ENCODE data around the gene UNKL. TPM values are rescaled to one million over a fixed set of nuclear protein-coding genes. Genes with fewer than 3 reads are reported as not detected.

The UNKL gene
- total and polyA plus RNA-seq, 7 experiments from 2014 or later = 4.0 to 152 (median 95.3) TPM

DNA sequence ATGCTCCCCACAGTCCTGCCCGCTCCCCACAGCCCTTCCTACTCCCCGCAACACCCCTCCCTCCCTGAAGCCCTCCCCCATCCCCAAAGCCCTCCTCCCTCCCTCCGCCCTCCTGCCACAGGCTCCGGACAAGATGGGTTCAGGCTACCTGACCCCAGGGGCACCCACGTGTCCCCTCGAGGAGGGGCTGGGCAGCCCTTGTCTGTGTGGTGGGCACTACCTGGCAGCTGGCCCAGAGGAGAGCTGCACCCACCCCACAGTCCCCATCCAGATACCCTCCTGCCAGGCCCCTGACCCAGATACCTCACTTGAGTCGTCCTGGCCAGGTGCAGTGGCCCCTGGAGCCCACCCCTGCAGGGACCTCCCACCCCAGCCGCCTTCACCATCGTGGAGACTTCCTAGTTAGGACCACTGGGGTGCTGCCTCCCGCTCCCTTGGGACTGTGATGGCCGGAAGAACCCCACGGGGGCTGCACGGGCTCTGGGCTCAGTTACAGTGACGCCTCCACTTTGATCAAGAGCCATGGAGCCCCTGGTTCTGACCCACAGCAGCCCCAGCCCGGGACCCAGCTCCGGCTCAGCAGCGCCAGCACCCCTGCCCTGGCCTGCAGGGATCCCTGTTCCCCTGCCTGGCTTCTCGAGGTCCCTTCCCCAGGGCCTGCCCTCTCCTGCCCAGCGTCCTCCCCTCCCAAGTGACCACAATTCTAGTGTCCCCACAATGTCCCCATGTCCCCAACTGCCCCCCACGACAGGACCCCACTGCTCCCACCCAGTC lies 17.2 kb upstream of the UNKL start:
- peak overlapping the region in 8 of 10 donors; percentile 21 to 77 (median 62) for H3K4me3 Mint-ChIP-seq
- H3K27ac ChIP-seq (ENCODE audit: low read depth, low read length) = peak overlapping the region; percentile 63
- H3K9me3 ChIP-seq (ENCODE audit: control insufficient read depth in 2 of 3, low read length in 3 of 3) = no peaks in the 10 kb centered on the region
- ChIA-PET POLR2A (interaction anchor here (1.0 to 1.6 kb wide), 3 partner anchors 10 to 104 kb away, joined by 5 to 18 read pairs (median 6); partner anchors contain the start of gene UQCC4), CTCF (interaction anchor here (0.6 kb wide), 2 partner anchors 490 to 1461 kb away, joined by 3 to 4 read pairs; no protein-coding TSS in a partner anchor)
- H3K27me3 ChIP-seq (ENCODE audit: control insufficient read depth in 2 of 2, insufficient read depth in 2 of 2, low read length in 2 of 2) = no peaks in the 10 kb centered on the region
- intact Hi-C loops (cut with micrococcal nuclease) = no loop called here
- H3K9me3 Mint-ChIP-seq = no peaks in the 10 kb centered on the region
- no peak for DNase-seq
- no peak for ATAC-seq
- H3K4me3 ChIP-seq (ENCODE audit: low read length) = peak overlapping the region; percentile 24
- peaks cover 0 to 2% (median 0%) of the 10 kb centered on the region in 5 donors for H3K27me3 Mint-ChIP-seq
- peak overlapping the region in 5 of 9 donors; percentile 28 to 92 (median 64) for H3K27ac Mint-ChIP-seq
- no peaks in the 10 kb centered on the region for H3K4me1 ChIP-seq (ENCODE audit: control insufficient read depth in 2 of 2, insufficient read depth in 2 of 2, low read length in 2 of 2)
- H3K4me1 Mint-ChIP-seq = peaks cover 0 to 3% (median 0%) of the 10 kb centered on the region in 7 donors
- H3K36me3 ChIP-seq (ENCODE audit: control insufficient read depth in 2 of 3, insufficient read depth in 3 of 3, low read length in 3 of 3) = peaks cover 0 to 6% (median 0%) of the 10 kb centered on the region in 3 experiments
- no peaks in the 10 kb centered on the region for H3K36me3 Mint-ChIP-seq

- peaks cover 0 to 2% (median 0%) of the 10 kb centered on the region in 5 donors for H3K27me3 Mint-ChIP-seq
- peaks cover 0 to 3% (median 0%) of the 10 kb centered on the region in 7 donors for H3K4me1 Mint-ChIP-seq
- H3K36me3 ChIP-seq (ENCODE audit: control insufficient read depth in 2 of 3, insufficient read depth in 3 of 3, low read length in 3 of 3) = peaks cover 0 to under 1% (median 0%) of the 10 kb centered on the region in 3 experiments
- DNase-seq (no peak), ATAC-seq (no peak)
- peak within 1 kb of the TSS; percentile 63 for H3K27ac ChIP-seq (ENCODE audit: low read depth, low read length)
- intact Hi-C loops (cut with micrococcal nuclease) = no loop called here
- H3K9me3 Mint-ChIP-seq = no peaks in the 10 kb centered on the region
- H3K9me3 ChIP-seq (ENCODE audit: control insufficient read depth in 2 of 3, low read length in 3 of 3) = no peaks in the 10 kb centered on the region
- no peaks in the 10 kb centered on the region for H3K4me1 ChIP-seq (ENCODE audit: control insufficient read depth in 2 of 2, insufficient read depth in 2 of 2, low read length in 2 of 2)
- CTCF ChIA-PET = interaction anchor here (0.6 kb wide), 2 partner anchors 15 to 491 kb away, joined by 3 read pairs; no protein-coding TSS in a partner anchor
- no peak within 1 kb of the TSS for H3K4me3 ChIP-seq (ENCODE audit: low read length)
- peak within 1 kb of the TSS in 4 of 9 donors; percentile 54 to 92 (median 74) for H3K27ac Mint-ChIP-seq
- peak within 1 kb of the TSS in 6 of 10 donors; percentile 51 to 77 (median 66) for H3K4me3 Mint-ChIP-seq
- POLR2A ChIA-PET = interaction anchor here (1.0 kb wide), 1 partner anchor 10 kb away, joined by 5 read pairs; the partner anchor contains the start of gene UQCC4
- H3K36me3 Mint-ChIP-seq = no peaks in the 10 kb centered on the region
- no peaks in the 10 kb centered on the region for H3K27me3 ChIP-seq (ENCODE audit: control insufficient read depth in 2 of 2, insufficient read depth in 2 of 2, low read length in 2 of 2)
These were observed 16.4 kb upstream of the UNKL start, which contains the start of gene PERCC1 for GRCh38 chr16:1430759-1431496. PERCC1 (plus strand) TSS chr16:1431078; CDS start chr16:1432594, 1,516 bp downstream.

DNA sequence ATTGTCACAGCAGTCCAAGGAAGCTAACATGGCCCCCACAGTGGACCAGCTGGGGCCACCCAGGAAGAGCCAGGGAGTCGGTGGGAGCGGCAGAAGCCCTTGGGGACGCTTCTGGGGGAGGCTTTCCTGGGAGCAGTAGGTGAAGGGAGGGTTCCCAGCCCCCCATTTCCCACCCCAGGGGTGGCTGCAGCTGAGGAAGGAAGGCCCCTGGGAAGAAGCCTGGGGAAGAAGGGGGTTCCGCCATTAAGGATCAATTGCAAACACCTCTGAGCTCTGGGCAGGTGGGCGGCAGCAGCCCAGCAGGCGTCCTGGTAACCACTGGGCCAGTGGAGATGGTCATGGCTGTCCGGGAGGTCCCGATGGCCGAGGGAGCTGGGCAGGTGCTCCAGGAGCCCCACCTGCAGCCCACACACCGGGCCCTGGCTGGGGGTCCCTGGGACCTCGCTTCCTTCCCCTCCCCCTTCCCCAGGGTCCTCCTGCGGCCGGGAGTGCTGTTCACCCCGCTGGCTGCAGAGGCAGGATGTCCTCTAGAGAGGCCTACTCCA lies 15.8 kb upstream of the UNKL start:
- H3K36me3 Mint-ChIP-seq = no peaks in the 10 kb centered on the region
- intact Hi-C loops (cut with micrococcal nuclease) = no loop called here
- H3K27me3 Mint-ChIP-seq = peaks cover 0 to 2% (median 0%) of the 10 kb centered on the region in 5 donors
- no peaks in the 10 kb centered on the region for H3K27me3 ChIP-seq (ENCODE audit: control insufficient read depth in 2 of 2, insufficient read depth in 2 of 2, low read length in 2 of 2)
- H3K4me1 Mint-ChIP-seq = peaks cover 0 to 3% (median 0%) of the 10 kb centered on the region in 7 donors
- H3K9me3 ChIP-seq (ENCODE audit: control insufficient read depth in 2 of 3, low read length in 3 of 3) = no peaks in the 10 kb centered on the region
- ATAC-seq (no peak), DNase-seq (no peak)
- no peaks in the 10 kb centered on the region for H3K36me3 ChIP-seq (ENCODE audit: control insufficient read depth in 2 of 3, insufficient read depth in 3 of 3, low read length in 3 of 3)
- H3K27ac Mint-ChIP-seq = no peak overlapping the region
- no peaks in the 10 kb centered on the region for H3K9me3 Mint-ChIP-seq
- ChIA-PET CTCF (interaction anchor here (0.6 kb wide), 1 partner anchor 15 kb away, joined by 3 read pairs; no protein-coding TSS in a partner anchor), POLR2A (interaction anchor here (1.0 kb wide), 1 partner anchor 10 kb away, joined by 5 read pairs; the partner anchor contains the start of gene UQCC4)
- no peak overlapping the region for H3K27ac ChIP-seq (ENCODE audit: low read depth, low read length)
- H3K4me3 ChIP-seq (ENCODE audit: low read length) = no peak overlapping the region
- H3K4me3 Mint-ChIP-seq = peak overlapping the region in 1 of 10 donors; percentile 13
- no peaks in the 10 kb centered on the region for H3K4me1 ChIP-seq (ENCODE audit: control insufficient read depth in 2 of 2, insufficient read depth in 2 of 2, low read length in 2 of 2)

DNA sequence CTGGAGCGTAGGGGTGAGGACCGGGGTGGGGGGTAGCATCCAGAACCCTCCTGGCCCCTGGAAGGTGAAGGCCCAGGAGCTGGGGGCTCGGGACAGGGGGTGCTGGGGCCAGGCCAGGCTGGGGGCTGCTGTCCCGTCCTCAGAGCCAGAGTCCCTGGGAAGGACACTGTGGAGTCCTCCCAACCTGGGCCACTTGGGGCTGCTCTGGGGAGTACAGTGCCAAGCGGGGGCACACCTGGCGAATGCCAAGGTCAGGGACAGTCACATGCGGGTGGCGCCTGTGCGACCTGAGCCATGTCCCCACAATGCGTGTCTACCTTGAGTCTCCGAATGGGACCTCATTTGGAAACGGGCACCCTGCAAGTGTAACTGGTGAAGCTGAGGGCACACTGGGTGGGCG lies 15.1 kb upstream of the UNKL start:
- CTCF ChIA-PET = interaction anchor here (0.8 kb wide), 1 partner anchor 270 kb away, joined by 3 read pairs; no protein-coding TSS in a partner anchor
- ATAC-seq = no peak

DNA sequence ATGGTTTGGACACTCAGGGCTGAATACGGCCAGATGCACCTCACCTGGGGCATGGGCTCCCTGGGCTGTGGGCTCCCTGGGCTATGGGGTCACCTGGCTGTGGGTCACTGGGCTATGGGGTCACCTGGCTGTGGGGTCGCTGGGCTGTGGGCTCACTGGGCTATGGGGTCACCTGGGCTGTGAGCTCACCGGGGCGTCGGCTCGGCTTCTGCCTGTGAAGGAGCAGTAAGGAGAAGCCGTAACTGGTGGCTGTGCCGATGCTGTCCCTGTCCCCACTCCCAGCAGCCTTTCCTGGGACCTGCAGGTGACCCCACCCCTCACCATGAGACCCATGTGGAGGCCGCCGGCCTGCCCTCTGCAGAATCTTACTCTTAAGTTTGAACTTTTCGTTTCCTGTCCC lies 14.5 kb upstream of the UNKL start:
- DNase-seq (no peak), ATAC-seq (no peak)
- Mint-ChIP-seq H3K36me3 (no peaks in the 10 kb centered on the region), H3K27me3 (peaks cover 0 to 2% (median 0%) of the 10 kb centered on the region in 5 donors), H3K27ac (peak overlapping the region in 1 of 9 donors; percentile 13), H3K4me1 (peaks cover 0 to 3% (median 0%) of the 10 kb centered on the region in 7 donors), H3K9me3 (no peaks in the 10 kb centered on the region), H3K4me3 (no peak overlapping the region)
- POLR2A ChIA-PET = interaction anchor here (0.6 to 1.1 kb wide), 2 partner anchors 239 to 354 kb away, joined by 4 read pairs; partner anchors contain the start of genes NUBP2 and SPSB3
- Histone ChIP-seq H3K27ac (ENCODE audit: low read depth, low read length) (no peak overlapping the region), H3K9me3 (ENCODE audit: control insufficient read depth in 2 of 3, low read length in 3 of 3) (no peaks in the 10 kb centered on the region), H3K36me3 (ENCODE audit: control insufficient read depth in 2 of 3, insufficient read depth in 3 of 3, low read length in 3 of 3) (no peaks in the 10 kb centered on the region), H3K27me3 (ENCODE audit: control insufficient read depth in 2 of 2, insufficient read depth in 2 of 2, low read length in 2 of 2) (no peaks in the 10 kb centered on the region), H3K4me1 (ENCODE audit: control insufficient read depth in 2 of 2, insufficient read depth in 2 of 2, low read length in 2 of 2) (no peaks in the 10 kb centered on the region), H3K4me3 (ENCODE audit: low read length) (no peak overlapping the region)
- CTCF ChIA-PET = interaction anchor here (0.6 to 0.8 kb wide), 2 partner anchors 95 to 271 kb away, joined by 3 read pairs; no protein-coding TSS in a partner anchor
- intact Hi-C loops (cut with micrococcal nuclease) = loop anchor here (10.0 kb wide), 3 partner anchors 276 to 516 kb away; partner anchors contain the start of genes MAPK8IP3 (in 1 of the 2), MSRB1 (in 1 of the 2), NUBP2 (in 1 of the 2) and SPSB3 (in 1 of the 2)

More for the DNA sequence above, 15.1 kb upstream of the UNKL start:
- no peaks in the 10 kb centered on the region for H3K36me3 ChIP-seq (ENCODE audit: control insufficient read depth in 2 of 3, insufficient read depth in 3 of 3, low read length in 3 of 3)
- POLR2A ChIA-PET = interaction anchor here (0.6 kb wide), 1 partner anchor 238 kb away, joined by 4 read pairs; no protein-coding TSS in a partner anchor
- no peaks in the 10 kb centered on the region for H3K27me3 ChIP-seq (ENCODE audit: control insufficient read depth in 2 of 2, insufficient read depth in 2 of 2, low read length in 2 of 2)
- Mint-ChIP-seq H3K27me3 (peaks cover 0 to 2% (median 0%) of the 10 kb centered on the region in 5 donors), H3K4me1 (peaks cover 0 to 3% (median 0%) of the 10 kb centered on the region in 7 donors), H3K27ac (peak overlapping the region in 1 of 9 donors; percentile 72), H3K4me3 (peak overlapping the region in 1 of 10 donors; percentile 13), H3K36me3 (no peaks in the 10 kb centered on the region), H3K9me3 (no peaks in the 10 kb centered on the region)
- H3K9me3 ChIP-seq (ENCODE audit: control insufficient read depth in 2 of 3, low read length in 3 of 3) = no peaks in the 10 kb centered on the region
- intact Hi-C loops (cut with micrococcal nuclease) = loop anchor here (10.0 kb wide), 3 partner anchors 275 to 515 kb away; partner anchors contain the start of genes MAPK8IP3 (in 1 of the 2), MSRB1 (in 1 of the 2), NUBP2 (in 1 of the 2) and SPSB3 (in 1 of the 2)
- H3K4me1 ChIP-seq (ENCODE audit: control insufficient read depth in 2 of 2, insufficient read depth in 2 of 2, low read length in 2 of 2) = no peaks in the 10 kb centered on the region
- no peak overlapping the region for H3K27ac ChIP-seq (ENCODE audit: low read depth, low read length)
- DNase-seq = no peak
- H3K4me3 ChIP-seq (ENCODE audit: low read length) = no peak overlapping the region

All from naive thymus-derived CD4-positive, alpha-beta T cell (primary cell).